Astrocyte (in vitro differentiated cells and primary cell): ENCODE measurements around the gene ACTRT2.

Source experiments
- EZH2 ChIP-seq: IDR thresholded peaks from 2 replicates; pipeline ENCODE4 v1.6.1; 2012; ENCODE audit warnings: mild to moderate bottlenecking, low read length, inconsistent platforms; ENCODE audit not compliant: insufficient read depth
- TF ChIP-seq, protein P1 (sequence below): IDR thresholded peaks from 2 replicates; pipeline ENCODE4 v1.5.1; 2011; ENCODE audit warnings: low read depth, mild to moderate bottlenecking, inconsistent platforms, low read length, moderate library complexity; ENCODE audit not compliant: insufficient read depth

GRCh38 chr1:3061566-3061965, 40.3 kb downstream of the ACTRT2 start:
- TF ChIP-seq, protein P1, sequence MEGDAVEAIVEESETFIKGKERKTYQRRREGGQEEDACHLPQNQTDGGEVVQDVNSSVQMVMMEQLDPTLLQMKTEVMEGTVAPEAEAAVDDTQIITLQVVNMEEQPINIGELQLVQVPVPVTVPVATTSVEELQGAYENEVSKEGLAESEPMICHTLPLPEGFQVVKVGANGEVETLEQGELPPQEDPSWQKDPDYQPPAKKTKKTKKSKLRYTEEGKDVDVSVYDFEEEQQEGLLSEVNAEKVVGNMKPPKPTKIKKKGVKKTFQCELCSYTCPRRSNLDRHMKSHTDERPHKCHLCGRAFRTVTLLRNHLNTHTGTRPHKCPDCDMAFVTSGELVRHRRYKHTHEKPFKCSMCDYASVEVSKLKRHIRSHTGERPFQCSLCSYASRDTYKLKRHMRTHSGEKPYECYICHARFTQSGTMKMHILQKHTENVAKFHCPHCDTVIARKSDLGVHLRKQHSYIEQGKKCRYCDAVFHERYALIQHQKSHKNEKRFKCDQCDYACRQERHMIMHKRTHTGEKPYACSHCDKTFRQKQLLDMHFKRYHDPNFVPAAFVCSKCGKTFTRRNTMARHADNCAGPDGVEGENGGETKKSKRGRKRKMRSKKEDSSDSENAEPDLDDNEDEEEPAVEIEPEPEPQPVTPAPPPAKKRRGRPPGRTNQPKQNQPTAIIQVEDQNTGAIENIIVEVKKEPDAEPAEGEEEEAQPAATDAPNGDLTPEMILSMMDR = no peak
- no peak for TF ChIP-seq EZH2
